NK-92 treated with Interleukin-12 subunit alpha and Interleukin-12 subunit beta, amount 100 ng/mL, for 24 hours (cell line): ENCODE measurements around the gene NSD2.
"Not testable (repeated sequence)": the region's sequence is repeated elsewhere in the genome, so short reads cannot be mapped to it uniquely, and the experiment has no call there.

Source experiments
- DNase-seq: peaks from one replicate; lab custom pipeline; 2025; lab: John Stamatoyannopoulos, UW

NSD2 gene

DNA sequence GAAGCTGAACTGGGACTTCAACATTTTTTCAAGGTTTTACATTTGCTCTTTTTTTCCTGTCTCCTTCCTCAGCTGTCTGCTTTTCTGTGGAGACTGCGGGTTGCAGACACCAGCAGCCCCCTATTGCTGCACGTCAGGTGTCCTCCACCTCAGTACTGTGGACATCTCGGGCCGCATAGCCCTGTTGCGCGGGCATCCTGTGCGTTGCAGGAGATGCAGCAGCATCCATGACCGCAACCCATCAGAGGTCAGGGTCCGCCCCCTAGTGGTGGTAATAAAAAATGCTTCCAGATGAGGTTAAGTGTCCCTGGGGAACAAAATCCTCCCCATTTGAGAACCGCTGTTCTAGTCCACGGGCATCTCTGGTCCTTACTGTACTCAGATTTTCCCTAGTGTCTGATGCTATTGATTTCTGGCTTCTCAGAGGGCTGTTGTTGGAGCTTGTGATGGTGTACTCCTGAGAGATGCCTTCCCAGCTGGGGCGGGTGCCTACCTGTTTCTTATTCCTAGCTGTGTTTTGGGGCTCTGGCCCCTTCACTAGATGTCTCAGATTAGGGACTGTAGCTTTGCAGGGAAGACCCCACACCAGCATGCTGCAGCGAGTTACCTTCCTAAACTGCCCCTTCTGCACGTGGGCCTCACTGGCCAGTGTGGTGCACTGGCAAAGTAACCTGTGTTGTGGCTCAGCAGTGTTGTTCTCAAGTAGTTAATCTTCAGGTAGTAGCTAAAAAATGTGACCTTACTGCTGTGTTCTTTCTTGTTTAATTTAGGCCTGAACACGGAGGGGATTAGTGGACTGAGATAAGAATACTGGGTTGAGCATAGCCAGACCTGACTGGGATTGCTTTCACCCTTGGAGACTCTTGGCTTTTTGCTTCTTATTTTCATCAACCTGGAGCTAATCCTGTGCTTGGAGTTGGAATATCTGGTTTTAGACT lies 28.2 kb downstream of the NSD2 start:
- DNase-seq, result peak; percentile 37

DNA sequence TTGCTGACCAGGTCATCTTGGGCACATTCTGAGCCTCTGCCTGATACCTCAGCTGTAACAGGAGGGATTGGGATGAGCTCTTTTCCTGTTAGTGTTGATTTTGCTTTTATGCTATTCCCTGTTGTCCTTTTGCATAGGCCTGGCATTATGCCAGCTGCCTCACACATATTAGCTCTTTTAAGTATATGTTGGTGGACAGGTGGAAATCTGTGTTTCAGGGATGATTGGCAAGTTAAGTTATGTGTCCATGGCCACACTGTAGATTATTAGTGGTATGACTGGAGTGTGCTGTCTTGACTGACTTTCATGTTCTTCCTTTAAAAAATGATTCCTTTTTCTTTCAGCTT lies 28.9 kb downstream of the NSD2 start:
- DNase-seq, result no peak

DNA sequence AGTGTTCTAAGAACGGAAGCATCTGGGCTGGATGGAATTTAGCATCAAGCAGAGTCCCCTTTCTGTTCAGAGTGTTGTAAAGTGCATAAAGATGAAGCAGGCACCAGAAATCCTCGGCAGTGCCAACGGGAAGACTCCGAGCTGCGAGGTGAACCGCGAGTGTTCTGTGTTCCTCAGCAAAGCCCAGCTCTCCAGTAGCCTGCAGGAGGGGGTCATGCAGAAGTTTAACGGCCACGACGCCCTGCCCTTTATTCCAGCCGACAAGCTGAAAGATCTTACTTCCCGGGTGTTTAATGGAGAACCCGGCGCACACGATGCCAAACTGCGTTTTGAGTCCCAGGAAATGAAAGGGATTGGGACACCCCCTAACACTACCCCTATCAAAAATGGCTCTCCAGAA lies 29.4 kb downstream of the NSD2 start:
- DNase-seq, result no peak

DNA sequence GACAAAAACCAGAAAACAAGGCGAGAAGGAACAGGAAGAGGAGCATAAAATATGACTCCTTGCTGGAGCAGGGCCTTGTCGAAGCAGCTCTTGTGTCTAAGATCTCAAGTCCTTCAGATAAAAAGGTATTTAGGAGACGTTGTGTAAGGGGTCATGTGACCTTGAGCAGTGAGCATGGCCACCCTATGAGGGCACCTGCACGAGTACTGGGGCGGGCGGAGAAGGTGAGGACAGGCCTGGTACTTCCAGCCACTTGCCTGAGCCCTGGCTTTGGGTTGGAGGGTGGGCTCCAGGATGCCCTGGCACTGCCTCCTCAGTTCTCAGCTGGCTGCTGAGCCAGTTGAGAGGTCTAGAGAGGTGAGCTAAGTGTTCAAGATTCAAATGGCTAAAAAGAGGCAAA lies 29.9 kb downstream of the NSD2 start:
- DNase-seq, result no peak

DNA sequence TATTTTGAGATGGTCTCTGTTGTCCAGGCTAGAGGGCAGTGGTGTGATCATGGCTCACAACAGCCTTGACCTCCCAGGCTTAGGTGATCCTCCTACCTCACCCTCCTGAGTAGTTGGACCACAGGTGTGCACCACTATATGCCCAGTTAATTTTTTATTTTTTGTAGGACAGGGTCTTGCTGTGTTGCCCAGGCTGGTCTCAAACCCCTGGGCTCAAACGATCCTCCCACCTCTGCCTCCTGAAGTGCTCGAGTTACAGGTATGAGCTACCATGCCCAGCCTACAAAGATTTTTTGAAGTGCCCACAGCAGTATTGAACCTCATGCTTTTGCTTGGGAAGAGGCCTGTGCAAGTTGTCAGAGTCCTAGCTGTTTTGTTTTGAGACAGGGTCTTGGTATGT lies 31.1 kb downstream of the NSD2 start:
- DNase-seq, result no peak

DNA sequence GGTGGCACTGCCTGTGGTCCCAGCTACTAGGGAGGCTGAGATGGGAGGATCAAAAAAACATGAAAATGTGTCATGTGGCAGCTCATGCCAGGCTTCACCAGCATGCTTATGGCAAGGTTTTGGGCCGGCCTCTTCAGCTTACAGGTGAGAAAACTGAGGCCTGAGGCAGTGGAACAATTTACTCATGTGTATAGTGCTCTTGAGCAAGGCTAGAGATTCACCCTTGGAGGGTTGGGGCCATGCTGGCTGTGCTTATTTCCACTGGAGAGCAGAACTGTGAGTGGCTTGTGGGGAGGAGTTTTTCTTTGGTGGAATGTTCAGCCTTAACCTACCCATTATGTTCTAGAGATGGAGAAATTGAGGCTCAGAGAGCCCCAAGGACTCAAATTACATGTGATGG lies 31.8 kb downstream of the NSD2 start:
- no peak for DNase-seq

DNA sequence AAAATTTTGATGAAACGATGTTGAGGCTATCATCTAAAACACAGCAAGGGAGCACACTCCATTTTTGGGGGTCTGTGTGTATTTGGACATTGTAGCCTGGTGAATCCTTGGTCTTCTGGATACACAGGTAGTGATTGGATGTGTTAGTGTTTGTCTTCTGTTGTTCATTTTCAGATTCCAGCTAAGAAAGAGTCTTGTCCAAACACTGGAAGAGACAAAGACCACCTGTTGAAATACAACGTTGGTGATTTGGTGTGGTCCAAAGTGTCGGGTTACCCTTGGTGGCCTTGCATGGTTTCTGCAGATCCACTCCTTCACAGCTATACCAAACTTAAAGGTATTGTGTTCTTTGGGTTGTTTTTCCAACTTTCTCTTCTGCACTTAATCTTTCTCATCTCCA lies 32.8 kb downstream of the NSD2 start:
- no peak for DNase-seq

DNA sequence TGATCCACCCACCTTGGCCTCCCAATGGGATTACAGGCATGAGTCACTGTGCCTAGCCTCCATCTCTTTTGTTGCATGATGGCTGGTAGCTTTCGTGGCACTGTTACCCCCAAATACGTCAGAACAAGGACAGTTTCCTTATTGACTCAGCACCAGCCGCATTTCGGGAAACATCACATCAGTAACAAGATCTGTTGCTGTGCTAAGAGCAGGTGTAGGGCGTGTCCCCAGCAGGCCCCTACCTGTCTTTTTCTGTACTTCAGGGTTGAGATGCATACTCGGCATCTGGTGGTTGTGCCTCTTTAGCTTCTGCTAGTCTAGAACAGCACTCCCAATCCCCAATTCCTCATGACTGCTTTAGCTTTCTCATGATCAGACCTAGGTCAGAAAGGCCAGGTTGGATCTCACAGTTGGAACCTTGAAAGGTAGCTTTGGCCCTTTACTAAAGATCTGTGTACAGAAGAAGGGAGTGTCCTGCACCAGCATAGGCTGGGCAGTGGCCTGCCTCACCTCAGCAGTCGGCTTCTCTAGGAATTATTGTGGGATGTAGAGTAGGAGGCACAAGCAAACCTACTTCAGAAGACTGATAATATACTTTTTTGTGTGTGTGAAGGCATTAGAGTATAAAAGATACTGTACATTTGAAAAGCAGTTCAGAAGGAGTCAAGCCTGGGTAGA lies 36.8 kb downstream of the NSD2 start:
- DNase-seq, result no peak

DNA sequence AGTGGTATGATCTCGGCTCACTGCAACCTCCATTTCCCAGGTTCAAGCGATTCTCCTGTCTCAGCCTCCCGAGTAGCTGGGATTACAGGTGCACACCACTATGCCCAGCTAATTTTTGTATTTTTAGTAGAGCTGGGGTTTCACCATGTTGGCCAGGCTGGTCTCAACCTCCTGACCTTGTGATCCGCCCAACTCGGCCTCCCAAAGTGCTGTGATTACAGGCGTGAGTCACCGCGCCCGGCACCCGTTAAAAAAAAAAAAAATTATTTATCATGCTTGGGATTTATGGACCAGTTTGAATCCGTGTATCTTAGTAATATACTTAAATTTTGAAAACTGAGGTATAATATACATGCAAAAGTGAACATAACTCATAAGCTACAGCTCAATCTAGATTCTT lies 38.5 kb downstream of the NSD2 start:
- DNase-seq, result not testable (repeated sequence)

DNA sequence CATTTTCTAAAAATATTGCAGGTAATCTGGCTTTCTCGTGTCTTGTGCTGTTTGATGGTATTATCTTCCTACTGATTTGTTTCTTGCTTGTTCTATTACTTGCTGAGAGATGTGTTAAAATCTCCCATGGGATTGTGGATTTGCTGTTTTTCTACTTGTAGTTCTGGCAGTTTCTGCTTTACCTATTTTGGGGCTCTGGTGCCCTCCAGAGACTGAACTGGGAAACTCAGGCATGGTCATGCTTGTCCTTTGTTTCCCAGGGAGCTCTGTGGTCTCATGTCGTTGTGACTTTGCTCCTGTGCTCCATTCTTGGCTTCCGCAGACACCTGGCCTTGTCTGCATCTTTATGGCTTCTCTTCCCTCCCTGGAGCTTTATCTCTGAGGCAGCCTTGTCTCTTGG lies 39.5 kb downstream of the NSD2 start:
- no peak for DNase-seq

DNA sequence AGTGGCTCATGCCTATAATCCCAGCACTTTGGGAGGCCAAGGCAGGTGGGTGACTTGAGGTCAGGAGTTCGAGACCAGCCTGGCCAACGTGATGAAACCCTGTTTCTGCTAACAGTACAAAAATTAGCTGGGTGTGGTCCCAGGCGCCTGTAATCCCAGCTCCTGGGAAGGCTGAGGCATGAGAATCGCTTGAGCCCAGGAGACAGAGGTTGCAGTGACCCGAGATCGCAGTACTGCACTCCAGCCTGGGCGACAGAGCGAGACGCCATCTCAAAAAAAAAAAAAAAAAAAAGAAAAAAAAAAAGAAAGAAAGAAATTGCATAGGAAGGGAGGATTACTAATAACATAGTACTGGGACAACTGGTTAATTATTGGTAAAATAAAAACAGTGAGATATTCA lies 40.1 kb downstream of the NSD2 start:
- not testable (repeated sequence) for DNase-seq

DNA sequence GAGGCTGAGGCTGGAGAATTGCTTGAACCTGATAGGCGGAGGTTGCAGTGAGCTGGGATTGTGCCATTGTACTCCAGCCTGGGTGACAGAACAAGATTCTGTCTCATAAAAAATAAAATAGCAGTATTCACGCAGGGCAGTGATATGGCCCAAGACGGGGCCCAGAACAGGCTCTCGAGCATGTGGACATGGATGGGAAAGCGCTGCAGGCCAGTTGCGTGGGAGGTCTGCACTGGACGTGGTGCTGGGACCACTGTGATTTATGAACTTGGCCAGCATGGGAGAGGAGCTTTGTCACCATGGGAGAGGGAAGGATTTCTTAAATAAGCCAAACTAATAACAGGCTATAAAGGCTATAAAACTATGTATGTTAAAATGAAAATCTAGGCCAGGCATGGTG lies 51.6 kb downstream of the NSD2 start:
- DNase-seq, result no peak

DNA sequence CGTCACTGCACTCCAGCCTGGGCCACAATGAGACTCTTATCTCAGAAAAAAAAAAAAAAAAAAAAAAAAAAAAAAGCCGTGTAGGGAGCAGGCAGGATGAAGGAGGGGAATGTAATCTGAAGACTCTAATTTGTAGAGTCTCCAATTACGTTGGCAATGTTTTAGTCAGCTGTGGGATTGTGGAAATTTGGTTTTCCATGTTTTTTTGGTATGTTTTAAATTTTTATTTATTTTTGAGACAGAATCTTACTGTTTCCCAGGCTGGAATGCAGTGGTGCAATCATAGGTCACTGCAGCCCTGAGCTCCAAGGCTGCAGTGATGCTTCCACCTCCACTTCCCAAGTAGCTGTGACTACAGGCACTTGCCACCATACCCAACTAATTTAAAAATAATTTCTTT lies 56.5 kb downstream of the NSD2 start:
- no peak for DNase-seq

DNA sequence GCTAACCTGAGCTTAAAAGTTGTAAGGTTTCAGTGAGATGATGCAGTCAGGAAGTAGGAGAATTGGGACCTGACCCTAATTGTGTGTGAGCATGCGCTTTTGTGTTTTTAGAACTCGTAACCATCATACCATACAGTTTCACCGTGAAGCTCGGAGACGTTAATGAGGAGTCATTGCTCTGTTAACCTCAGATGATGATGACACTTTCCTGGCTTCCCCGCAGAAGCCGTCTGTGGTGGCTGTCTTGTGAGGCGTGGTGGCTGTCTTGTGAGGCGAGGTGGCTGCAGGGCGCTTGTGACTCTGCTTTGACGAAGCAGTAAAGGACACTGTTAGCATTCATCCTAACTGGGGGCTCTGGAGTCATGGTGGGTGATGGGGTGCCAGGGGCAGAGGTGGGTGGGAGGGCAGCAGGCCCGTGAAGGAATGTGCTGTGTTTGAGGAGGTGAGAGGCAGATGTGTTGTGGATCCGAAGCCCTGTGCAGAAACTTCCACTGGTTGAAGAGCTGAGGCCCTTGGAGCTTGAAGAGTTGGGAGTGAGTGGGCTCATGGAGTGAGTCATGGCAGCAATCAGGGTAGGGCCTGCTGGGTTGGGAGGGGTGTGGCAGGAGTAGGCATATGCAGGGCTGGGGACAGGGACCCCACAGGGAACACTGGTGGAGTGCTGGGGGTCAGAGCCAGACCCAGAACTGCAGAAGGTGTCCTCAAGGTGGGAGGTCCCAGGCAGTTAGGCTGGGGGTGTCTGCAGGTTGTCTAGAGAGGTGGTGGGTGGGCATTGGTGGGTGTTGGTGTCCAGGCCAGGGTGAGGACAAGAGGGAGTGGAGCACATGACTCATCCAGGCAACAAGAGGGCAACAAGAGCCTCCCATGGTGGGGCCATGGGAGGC lies 57.4 kb downstream of the NSD2 start:
- DNase-seq, result no peak

DNA sequence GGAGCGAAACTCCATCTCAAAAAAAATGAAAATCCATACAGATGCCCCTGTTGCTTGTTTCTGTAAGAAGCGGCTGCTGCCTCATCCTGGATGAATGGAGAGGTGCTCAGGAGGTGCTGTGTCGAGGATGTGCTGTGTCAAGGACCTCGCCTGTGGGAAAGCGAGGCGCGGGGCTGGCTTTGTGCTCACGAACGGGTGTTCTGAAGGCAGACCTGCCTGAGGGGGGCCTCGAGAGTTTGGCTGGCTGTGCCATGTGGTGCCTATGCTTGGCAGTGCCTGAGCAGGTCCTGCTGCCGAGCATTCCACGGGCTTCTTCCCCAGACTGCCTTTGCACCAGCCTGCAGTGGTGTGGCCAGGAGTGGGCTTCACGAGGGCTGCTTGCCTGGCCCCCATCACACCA lies 61.5 kb downstream of the NSD2 start:
- DNase-seq, result no peak

DNA sequence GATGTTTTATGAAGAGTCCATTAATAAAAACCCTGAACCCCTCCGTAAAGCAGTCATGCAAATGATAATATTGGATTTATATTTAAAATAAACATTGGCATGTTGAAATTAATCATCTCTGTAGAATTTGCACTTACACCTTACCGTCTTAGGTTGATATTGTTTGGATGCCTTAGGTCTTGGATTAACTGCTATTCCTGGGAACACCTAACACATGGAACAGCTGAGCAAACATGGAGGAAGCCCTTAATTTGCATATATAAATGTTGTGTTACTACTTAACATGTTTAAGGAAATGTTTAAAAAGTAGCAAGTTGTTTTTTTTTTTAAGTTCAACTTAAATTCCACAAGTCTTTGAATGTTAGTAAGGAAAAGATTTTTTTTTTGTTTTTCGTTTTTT lies 62.5 kb downstream of the NSD2 start:
- no peak for DNase-seq

DNA sequence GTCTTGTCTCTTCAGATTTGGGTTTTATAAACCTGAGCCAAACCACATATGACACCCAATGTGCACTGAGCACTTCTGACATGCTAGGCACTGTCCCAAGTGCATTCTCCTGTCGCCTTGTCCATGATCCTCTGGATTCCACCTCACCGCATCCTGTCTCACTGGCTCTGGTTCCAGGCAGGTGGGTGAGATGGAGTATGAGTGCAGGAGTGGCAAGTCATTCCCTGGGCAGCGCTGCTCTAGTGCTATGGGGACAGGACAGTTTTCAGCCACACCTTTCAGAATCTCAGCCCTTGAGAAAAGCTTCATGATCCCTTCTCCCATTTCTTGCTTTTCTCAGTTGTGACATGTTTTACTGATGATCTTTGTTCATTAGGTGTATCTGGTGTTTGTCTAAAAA lies 66.4 kb downstream of the NSD2 start:
- no peak for DNase-seq

DNA sequence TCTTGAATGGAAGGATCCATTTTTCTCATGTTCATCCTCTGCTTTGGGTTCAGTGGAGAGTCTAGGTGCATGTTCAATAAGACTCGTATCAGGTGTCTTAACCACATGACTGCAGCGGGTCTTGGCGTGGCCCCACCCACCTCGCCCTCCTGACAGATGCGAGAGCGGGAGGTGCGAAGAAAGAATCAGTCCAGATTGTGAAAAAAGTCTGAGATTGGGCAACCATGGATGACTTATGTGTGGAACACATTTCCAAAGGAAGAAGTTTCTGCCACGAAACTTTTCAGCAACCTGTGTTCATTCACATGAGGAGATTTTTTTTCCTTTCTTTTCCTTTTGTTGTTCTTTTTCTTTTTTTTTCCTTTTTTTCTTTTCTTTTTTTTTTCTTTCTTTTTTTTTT lies 66.8 kb downstream of the NSD2 start:
- no peak for DNase-seq

DNA sequence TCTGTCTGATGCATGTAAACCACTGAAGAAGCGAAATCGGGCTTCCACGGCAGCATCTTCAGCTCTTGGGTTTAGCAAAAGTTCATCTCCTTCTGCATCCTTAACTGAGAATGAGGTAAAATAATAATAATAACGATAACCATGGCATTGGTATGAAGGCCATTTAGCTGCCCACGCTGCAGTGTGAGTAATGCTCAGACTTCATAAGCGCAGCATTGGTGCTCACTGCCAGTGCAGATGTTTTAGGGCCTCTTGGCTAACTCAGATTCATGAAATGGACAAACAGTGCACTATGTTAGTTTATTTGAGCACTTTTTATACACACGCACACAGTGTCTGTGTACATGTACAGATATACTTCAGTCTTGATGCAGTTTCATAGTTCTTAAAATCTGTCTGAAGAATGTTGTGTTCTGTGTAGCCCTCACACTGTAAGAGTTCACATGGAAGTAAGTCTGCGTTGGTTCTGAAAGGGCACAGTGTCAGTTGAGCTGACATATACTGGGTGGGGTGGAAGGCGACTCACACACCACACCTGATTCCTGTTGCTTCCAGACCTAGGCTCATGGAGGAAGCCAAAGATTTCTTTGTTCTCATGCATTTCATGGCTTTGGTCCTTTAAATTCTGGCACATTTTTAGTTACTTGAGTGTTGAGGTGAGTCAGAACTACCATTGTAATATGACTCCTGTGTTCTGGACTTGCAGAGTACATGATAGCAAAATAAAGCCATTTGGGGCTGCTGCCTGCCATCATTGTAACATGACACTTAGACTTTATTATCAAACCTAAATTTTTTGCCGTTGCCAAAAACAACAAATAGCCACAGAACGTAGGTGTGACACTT lies 68.7 kb downstream of the NSD2 start:
- no peak for DNase-seq

DNA sequence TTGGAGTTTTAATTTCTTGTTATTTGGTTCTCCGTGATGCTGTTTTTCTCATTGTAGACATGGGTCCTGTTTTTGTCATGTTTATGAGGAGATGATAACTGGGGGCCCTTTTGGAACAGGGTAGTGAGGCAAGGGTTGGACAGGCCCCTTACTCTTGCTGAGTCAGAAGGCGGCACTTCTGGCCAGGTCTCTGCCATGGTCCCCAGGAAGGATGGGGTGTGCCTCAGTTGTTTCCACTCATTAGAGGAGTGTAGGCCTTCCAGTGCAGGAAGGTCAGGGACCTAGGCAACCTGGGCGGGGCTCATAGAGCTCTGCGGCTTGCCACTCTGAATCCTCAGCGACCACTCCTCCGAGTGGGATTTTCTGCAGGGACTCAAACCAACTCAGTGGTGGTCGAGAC lies 69.4 kb downstream of the NSD2 start:
- DNase-seq, result no peak

DNA sequence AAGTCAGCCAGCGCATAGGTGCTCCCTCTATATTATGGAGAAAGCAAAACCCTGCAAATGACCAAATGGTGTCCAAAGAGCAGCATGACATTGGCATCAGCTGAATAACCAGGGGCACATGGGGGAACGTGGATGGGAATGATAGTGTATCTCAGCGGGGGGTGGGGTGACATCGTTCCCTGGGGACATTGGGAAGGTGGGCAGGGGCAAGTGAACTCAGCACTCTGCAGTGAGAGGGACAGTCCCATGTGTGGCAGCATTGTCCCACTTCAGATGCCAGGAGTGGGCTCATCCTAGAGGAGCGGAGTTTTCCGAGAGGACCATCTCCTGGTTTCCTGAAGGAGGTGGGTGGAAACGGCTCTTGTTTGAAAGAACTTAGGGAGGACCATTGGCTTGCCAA lies 72.7 kb downstream of the NSD2 start:
- no peak for DNase-seq
